Liver (tissue), 9 donors: ENCODE data around the gene AAK1. TPM values are rescaled to one million over a fixed set of nuclear protein-coding genes. Genes with fewer than 3 reads are reported as not detected.

Experiments used
- DNase-seq: peaks from one replicate; pipeline ENCODE4 v3.0.0-alpha.2; 2017; ENCODE audit warnings: low spot score
- H3K27ac ChIP-seq, 2 donors: one replicate each; pipeline ENCODE4 v1.7.0; 2013; ENCODE audit warnings: inconsistent platforms in 2 of 2, low read length in 2 of 2, control low read depth in 1 of 2, low read depth in 1 of 2, mild to moderate bottlenecking in 1 of 2
- H3K27me3 ChIP-seq, 4 donors: one replicate each; pipeline versions ENCODE4 v1.6.1 to v1.7.0; 2013; ENCODE audit warnings: low read length in 3 of 4, inconsistent platforms in 1 of 4, mild to moderate bottlenecking in 1 of 4, moderate library complexity in 1 of 4; ENCODE audit not compliant: control insufficient read depth in 4 of 4, insufficient read depth in 4 of 4
- H3K36me3 ChIP-seq, 4 donors: one replicate each; pipeline versions ENCODE4 v1.6.1 to v1.7.0; 2013; ENCODE audit warnings: low read length in 3 of 4, mild to moderate bottlenecking in 3 of 4, low read depth in 1 of 4, moderate library complexity in 1 of 4; ENCODE audit not compliant: control insufficient read depth in 4 of 4, insufficient read depth in 3 of 4
- H3K4me1 ChIP-seq, 4 donors: one replicate each; pipeline versions ENCODE4 v1.6.1 to v1.7.0; 2013; ENCODE audit warnings: low read length in 3 of 4, mild to moderate bottlenecking in 3 of 4, moderate library complexity in 1 of 4; ENCODE audit not compliant: control insufficient read depth in 4 of 4, insufficient read depth in 4 of 4
- H3K4me3 ChIP-seq, 3 donors: one replicate each; pipeline versions ENCODE4 v1.6.1 to v1.7.0; 2013; ENCODE audit warnings: low read length in 3 of 3, control low read depth in 1 of 3, low read depth in 1 of 3, mild to moderate bottlenecking in 1 of 3
- H3K9ac ChIP-seq, 2 donors: one replicate each; pipeline ENCODE4 v1.7.0; 2013; ENCODE audit warnings: low read length in 2 of 2, mild to moderate bottlenecking in 2 of 2, moderate library complexity in 2 of 2, control low read depth in 1 of 2, low read depth in 1 of 2
- H3K9me3 ChIP-seq, 4 donors: one replicate each; pipeline versions ENCODE4 v1.6.1 to v1.7.0; 2013; ENCODE audit warnings: low read length in 3 of 4; ENCODE audit not compliant: control insufficient read depth in 4 of 4
- ATF3 ChIP-seq: IDR thresholded peaks from 2 replicates; pipeline ENCODE4 v1.6.1; 2016; ENCODE audit warnings: antibody characterized with exemption
- EGR1 ChIP-seq, 2 donors: IDR thresholded peaks; 2 replicates each; pipeline ENCODE4 v1.6.1; 2016 to 2018; ENCODE audit warnings: antibody characterized with exemption in 2 of 2, low read depth in 2 of 2
- FOXA1 ChIP-seq: IDR thresholded peaks from 2 replicates; pipeline ENCODE4 v1.6.1; 2016; ENCODE audit warnings: antibody characterized with exemption
- FOXA2 ChIP-seq: IDR thresholded peaks from 2 replicates; pipeline ENCODE4 v1.6.1; 2016; ENCODE audit warnings: antibody characterized with exemption
- GABPA ChIP-seq, 2 donors: IDR thresholded peaks in 1 of 2; conservative IDR thresholded peaks in 1 of 2; 2 replicates each; pipeline ENCODE4 v1.6.1; 2016; ENCODE audit warnings: antibody characterized with exemption in 2 of 2, mild to moderate bottlenecking in 1 of 2, moderate library complexity in 1 of 2
- JUND ChIP-seq, 2 donors: IDR thresholded peaks; 2 replicates each; pipeline ENCODE4 v1.6.1; 2016; ENCODE audit warnings: antibody characterized with exemption in 2 of 2
- MAX ChIP-seq: IDR thresholded peaks from 2 replicates; pipeline ENCODE4 v1.6.1; 2016; ENCODE audit warnings: antibody characterized with exemption
- NR2F2 ChIP-seq: IDR thresholded peaks from 2 replicates; pipeline ENCODE4 v1.6.1; 2016; ENCODE audit warnings: antibody characterized with exemption
- RAD21 ChIP-seq, 2 donors: IDR thresholded peaks; 2 replicates each; pipeline ENCODE4 v1.6.1; 2016; ENCODE audit warnings: antibody characterized with exemption in 2 of 2, mild to moderate bottlenecking in 2 of 2
- REST ChIP-seq: IDR thresholded peaks from 2 replicates; pipeline ENCODE4 v1.6.1; 2016; ENCODE audit warnings: antibody characterized with exemption, mild to moderate bottlenecking
- RXRA ChIP-seq, 2 donors: IDR thresholded peaks; 2 replicates each; pipeline ENCODE4 v1.6.1; 2017 to 2018; ENCODE audit warnings: antibody characterized with exemption in 2 of 2, mild to moderate bottlenecking in 1 of 2
- SP1 ChIP-seq: IDR thresholded peaks from 2 replicates; pipeline ENCODE4 v1.6.1; 2018; ENCODE audit warnings: antibody characterized with exemption, mild to moderate bottlenecking
- TAF1 ChIP-seq: conservative IDR thresholded peaks from 2 replicates; pipeline ENCODE4 v1.6.1; 2016; ENCODE audit warnings: antibody characterized with exemption, mild to moderate bottlenecking
- YY1 ChIP-seq: IDR thresholded peaks from 2 replicates; pipeline ENCODE4 v1.6.1; 2016; ENCODE audit warnings: antibody characterized with exemption, mild to moderate bottlenecking
- WGBS: extraction: QIAGEN DNeasy Blood & Tissue Kit; methylation state at CpG from one replicate; pipeline ENCODE4 v1.1.7; 2013; 5-methylcytosine and 5-hydroxymethylcytosine counted together
- polyA plus RNA-seq, 2 donors: library from polyadenylated mRNA; stranded (reverse) in 1 of 2; unstranded in 1 of 2; fragments of 200-250 nt in 1 of 2; fragments of >200 nt in 1 of 2; fragmentation: Nextera tagmentation in 1 of 2; extraction: Ambion mirVana in 1 of 2; gene quantifications; one replicate each; pipeline versions ENCODE4 v1.2.1 to v1.2.3, GENCODE V29; 2013 to 2015
- total RNA-seq, 2 donors: library from RNA; depleted of rRNA; stranded (reverse); fragments of >200 nt; gene quantifications; one replicate each; pipeline ENCODE4 v1.2.3, GENCODE V29; 2014
- TF ChIP-seq, protein P1 (sequence below): IDR thresholded peaks from 2 replicates; pipeline ENCODE4 v1.6.1; 2016; ENCODE audit warnings: antibody characterized with exemption
- TF ChIP-seq, protein P2 (sequence below): fragments of 150-350 bp; IDR thresholded peaks from 2 replicates; pipeline ENCODE4 v1.5.1; 2017; ENCODE audit warnings: improper control_type of control experiment, low read depth, low read length; ENCODE audit not compliant: missing input control
- donor health status: healthy.
- donor health status: healthy.
- donor health status: healthy.
- donor health status: healthy.
- donor health status: healthy.

Gene AAK1
- total and polyA plus RNA-seq, 4 donors, result 3.9 to 14.3 (median 11.3) TPM

GRCh38 chr2:69585855-69586555 lies 57.5 kb downstream of the AAK1 start:
- no peak overlapping the region for H3K4me3 ChIP-seq
- H3K9ac ChIP-seq, result no peak overlapping the region
- no peaks in the 10 kb centered on the region for H3K36me3 ChIP-seq
- DNase-seq, result no peak
- whole genome bisulfite sequencing, result 94% methylated on average over 6 of the region's 6 CpGs
- H3K27ac ChIP-seq, result no peak overlapping the region
- no peaks in the 10 kb centered on the region for H3K9me3 ChIP-seq
- TF ChIP-seq, protein P1, sequence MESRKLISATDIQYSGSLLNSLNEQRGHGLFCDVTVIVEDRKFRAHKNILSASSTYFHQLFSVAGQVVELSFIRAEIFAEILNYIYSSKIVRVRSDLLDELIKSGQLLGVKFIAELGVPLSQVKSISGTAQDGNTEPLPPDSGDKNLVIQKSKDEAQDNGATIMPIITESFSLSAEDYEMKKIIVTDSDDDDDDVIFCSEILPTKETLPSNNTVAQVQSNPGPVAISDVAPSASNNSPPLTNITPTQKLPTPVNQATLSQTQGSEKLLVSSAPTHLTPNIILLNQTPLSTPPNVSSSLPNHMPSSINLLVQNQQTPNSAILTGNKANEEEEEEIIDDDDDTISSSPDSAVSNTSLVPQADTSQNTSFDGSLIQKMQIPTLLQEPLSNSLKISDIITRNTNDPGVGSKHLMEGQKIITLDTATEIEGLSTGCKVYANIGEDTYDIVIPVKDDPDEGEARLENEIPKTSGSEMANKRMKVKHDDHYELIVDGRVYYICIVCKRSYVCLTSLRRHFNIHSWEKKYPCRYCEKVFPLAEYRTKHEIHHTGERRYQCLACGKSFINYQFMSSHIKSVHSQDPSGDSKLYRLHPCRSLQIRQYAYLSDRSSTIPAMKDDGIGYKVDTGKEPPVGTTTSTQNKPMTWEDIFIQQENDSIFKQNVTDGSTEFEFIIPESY, result no peak
- TF ChIP-seq JUND (IDR thresholded peaks at IDR 0.05), result no peak
- no peak for TF ChIP-seq RXRA (IDR thresholded peaks at IDR 0.05)
- no peak for TF ChIP-seq MAX
- no peak for TF ChIP-seq FOXA1
- TF ChIP-seq TAF1, result no peak
- no peak for TF ChIP-seq YY1
- TF ChIP-seq RAD21 (IDR thresholded peaks at IDR 0.05), result no peak
- TF ChIP-seq, protein P2, sequence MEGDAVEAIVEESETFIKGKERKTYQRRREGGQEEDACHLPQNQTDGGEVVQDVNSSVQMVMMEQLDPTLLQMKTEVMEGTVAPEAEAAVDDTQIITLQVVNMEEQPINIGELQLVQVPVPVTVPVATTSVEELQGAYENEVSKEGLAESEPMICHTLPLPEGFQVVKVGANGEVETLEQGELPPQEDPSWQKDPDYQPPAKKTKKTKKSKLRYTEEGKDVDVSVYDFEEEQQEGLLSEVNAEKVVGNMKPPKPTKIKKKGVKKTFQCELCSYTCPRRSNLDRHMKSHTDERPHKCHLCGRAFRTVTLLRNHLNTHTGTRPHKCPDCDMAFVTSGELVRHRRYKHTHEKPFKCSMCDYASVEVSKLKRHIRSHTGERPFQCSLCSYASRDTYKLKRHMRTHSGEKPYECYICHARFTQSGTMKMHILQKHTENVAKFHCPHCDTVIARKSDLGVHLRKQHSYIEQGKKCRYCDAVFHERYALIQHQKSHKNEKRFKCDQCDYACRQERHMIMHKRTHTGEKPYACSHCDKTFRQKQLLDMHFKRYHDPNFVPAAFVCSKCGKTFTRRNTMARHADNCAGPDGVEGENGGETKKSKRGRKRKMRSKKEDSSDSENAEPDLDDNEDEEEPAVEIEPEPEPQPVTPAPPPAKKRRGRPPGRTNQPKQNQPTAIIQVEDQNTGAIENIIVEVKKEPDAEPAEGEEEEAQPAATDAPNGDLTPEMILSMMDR, result no peak
- no peak for TF ChIP-seq NR2F2
- TF ChIP-seq EGR1 (IDR thresholded peaks at IDR 0.05; ENCODE audit: low read depth in 2 of 2), result no peak
- no peak for TF ChIP-seq REST
- TF ChIP-seq ATF3, result no peak
- no peak for TF ChIP-seq FOXA2
- TF ChIP-seq SP1, result no peak
- no peak for TF ChIP-seq GABPA (IDR thresholded peaks at IDR 0.05 in 1 of 2, conservative IDR thresholded peaks at IDR 0.05 in 1 of 2)
- H3K4me1 ChIP-seq, result peaks cover 5 to 16% (median 10%) of the 10 kb centered on the region in 4 donors
- H3K27me3 ChIP-seq, result no peaks in the 10 kb centered on the region
